Parathyroid adenoma (tissue), 2 donors: ENCODE results near the gene TNNI3.
A peak's percentile ranks its signal among the peaks of the same experiment; 100 is the strongest.

Experiments used
- H2AFZ ChIP-seq: fragments of 300-600 bp; sonication (generic); one replicate; pipeline ENCODE4 v1.7.0; 2017; ENCODE audit warnings: antibody characterized with exemption, mild to moderate bottlenecking
- H3K27ac ChIP-seq: fragments of 300-600 bp; sonication (generic); one replicate; pipeline ENCODE4 v1.7.0; 2017
- H3K27me3 ChIP-seq: fragments of 300-600 bp; sonication (generic); one replicate; pipeline ENCODE4 v1.7.0; 2017; ENCODE audit warnings: low read length; ENCODE audit not compliant: control insufficient read depth, insufficient read depth
- H3K36me3 ChIP-seq: fragments of 300-600 bp; sonication (generic); one replicate; pipeline ENCODE4 v1.7.0; 2017; ENCODE audit warnings: low read length; ENCODE audit not compliant: control insufficient read depth, insufficient read depth
- H3K4me1 ChIP-seq: fragments of 300-600 bp; sonication (generic); one replicate; pipeline ENCODE4 v1.7.0; 2017; ENCODE audit warnings: control low read depth
- H3K4me2 ChIP-seq: fragments of 300-600 bp; sonication (generic); one replicate; pipeline ENCODE4 v1.7.0; 2017; ENCODE audit warnings: low read length
- H3K4me3 ChIP-seq: fragments of 300-600 bp; sonication (generic); one replicate; pipeline ENCODE4 v1.7.0; 2017; ENCODE audit warnings: low read depth, low read length
- H3K79me2 ChIP-seq: fragments of 300-600 bp; sonication (generic); one replicate; pipeline ENCODE4 v1.7.0; 2017; ENCODE audit warnings: control low read depth
- H3K9ac ChIP-seq: fragments of 300-600 bp; sonication (generic); one replicate; pipeline ENCODE4 v1.7.0; 2017; ENCODE audit warnings: mild to moderate bottlenecking
- H3K9me3 ChIP-seq: fragments of 300-600 bp; sonication (generic); one replicate; pipeline ENCODE4 v1.7.0; 2017; ENCODE audit warnings: low read length; ENCODE audit not compliant: control insufficient read depth
- TF ChIP-seq, protein P1 (sequence below): fragments of 300-600 bp; sonication (generic); IDR thresholded peaks from one replicate; pipeline ENCODE4 v1.7.0; 2017; ENCODE audit warnings: antibody characterized with exemption, mild to moderate bottlenecking
- donor health status: primary hyperparathyroidism.

Gene TNNI3

DNA sequence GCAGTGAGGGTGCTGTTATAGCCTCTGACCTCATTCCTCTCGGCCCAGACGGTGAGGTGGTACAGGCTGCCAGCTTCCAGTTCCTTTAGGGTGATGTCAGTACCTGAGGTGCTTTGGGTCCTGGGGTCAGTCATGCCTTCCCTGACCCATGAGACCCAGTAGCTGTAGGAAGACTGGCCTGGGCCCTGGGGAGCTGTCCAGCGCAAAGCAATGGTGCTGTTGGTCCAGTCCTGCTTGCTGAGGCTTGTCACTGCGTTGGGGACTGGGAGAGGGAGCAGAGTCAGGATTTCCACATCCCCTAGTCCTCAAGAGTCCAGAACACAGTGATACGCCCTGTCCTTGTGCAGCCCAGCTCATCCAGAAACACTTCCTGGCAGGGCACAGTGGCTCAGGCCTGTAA, 41.1 kb upstream of the TNNI3 start:
- Histone ChIP-seq H3K4me3 (no peak overlapping the region), H3K27me3 (no peaks in the 10 kb centered on the region), H3K9ac (no peak overlapping the region), H3K79me2 (no peaks in the 10 kb centered on the region), H3K36me3 (no peaks in the 10 kb centered on the region), H2AFZ (no peak overlapping the region), H3K4me1 (no peaks in the 10 kb centered on the region), H3K4me2 (no peak overlapping the region), H3K9me3 (no peaks in the 10 kb centered on the region), H3K27ac (no peak overlapping the region)
- TF ChIP-seq, protein P1, sequence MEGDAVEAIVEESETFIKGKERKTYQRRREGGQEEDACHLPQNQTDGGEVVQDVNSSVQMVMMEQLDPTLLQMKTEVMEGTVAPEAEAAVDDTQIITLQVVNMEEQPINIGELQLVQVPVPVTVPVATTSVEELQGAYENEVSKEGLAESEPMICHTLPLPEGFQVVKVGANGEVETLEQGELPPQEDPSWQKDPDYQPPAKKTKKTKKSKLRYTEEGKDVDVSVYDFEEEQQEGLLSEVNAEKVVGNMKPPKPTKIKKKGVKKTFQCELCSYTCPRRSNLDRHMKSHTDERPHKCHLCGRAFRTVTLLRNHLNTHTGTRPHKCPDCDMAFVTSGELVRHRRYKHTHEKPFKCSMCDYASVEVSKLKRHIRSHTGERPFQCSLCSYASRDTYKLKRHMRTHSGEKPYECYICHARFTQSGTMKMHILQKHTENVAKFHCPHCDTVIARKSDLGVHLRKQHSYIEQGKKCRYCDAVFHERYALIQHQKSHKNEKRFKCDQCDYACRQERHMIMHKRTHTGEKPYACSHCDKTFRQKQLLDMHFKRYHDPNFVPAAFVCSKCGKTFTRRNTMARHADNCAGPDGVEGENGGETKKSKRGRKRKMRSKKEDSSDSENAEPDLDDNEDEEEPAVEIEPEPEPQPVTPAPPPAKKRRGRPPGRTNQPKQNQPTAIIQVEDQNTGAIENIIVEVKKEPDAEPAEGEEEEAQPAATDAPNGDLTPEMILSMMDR: no peak

DNA sequence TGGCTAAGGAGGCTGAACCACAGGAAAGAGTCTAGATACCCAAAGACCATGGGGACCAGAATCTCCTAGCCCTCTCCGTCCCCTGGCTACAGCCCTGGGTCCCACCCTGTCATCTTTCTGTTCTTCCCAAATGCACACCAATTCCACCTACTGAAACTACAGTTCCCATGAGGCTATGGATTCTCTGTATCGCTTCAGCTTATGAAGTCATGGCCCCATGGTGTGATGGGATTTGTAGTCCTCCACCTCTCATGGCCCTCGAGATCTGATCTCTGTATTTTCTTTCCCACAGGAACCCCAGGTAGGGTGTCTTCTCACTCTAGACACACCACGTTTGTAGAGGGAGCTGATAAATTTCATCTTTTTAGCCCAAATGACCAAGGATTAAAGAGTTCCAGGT, 40.0 kb upstream of the TNNI3 start:
- H3K4me3 ChIP-seq: no peak overlapping the region
- no peak overlapping the region for H3K27ac ChIP-seq
- no peaks in the 10 kb centered on the region for H3K79me2 ChIP-seq
- TF ChIP-seq, protein P1: no peak
- H3K9ac ChIP-seq: no peak overlapping the region
- no peaks in the 10 kb centered on the region for H3K36me3 ChIP-seq
- no peaks in the 10 kb centered on the region for H3K9me3 ChIP-seq
- no peak overlapping the region for H2AFZ ChIP-seq
- H3K4me2 ChIP-seq: no peak overlapping the region
- H3K4me1 ChIP-seq: no peaks in the 10 kb centered on the region
- no peaks in the 10 kb centered on the region for H3K27me3 ChIP-seq

DNA sequence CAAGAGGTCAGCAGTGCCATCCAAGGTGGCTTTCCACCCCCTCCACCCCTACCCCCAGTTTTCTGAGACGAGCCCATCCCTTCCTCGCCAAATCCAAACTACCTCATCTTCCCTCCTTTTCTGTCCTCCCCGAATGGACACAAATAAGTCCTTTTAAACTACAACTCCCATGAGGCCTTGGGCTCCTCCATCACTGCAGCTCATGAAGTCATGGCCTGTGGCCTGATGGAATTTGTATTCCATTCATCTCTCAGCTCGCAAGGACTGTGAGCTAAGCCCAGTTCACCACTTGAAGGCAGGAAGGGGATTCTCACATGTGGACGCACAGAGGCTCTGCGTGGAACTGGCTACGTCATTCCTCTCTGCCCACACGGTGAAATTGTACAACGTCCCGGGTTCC, 39.3 kb upstream of the TNNI3 start:
- Histone ChIP-seq H3K27ac (no peak overlapping the region), H2AFZ (no peak overlapping the region), H3K4me1 (no peaks in the 10 kb centered on the region), H3K27me3 (no peaks in the 10 kb centered on the region), H3K4me3 (no peak overlapping the region), H3K4me2 (no peak overlapping the region), H3K36me3 (no peaks in the 10 kb centered on the region), H3K9ac (no peak overlapping the region), H3K9me3 (no peaks in the 10 kb centered on the region), H3K79me2 (no peaks in the 10 kb centered on the region)
- TF ChIP-seq, protein P1: no peak

DNA sequence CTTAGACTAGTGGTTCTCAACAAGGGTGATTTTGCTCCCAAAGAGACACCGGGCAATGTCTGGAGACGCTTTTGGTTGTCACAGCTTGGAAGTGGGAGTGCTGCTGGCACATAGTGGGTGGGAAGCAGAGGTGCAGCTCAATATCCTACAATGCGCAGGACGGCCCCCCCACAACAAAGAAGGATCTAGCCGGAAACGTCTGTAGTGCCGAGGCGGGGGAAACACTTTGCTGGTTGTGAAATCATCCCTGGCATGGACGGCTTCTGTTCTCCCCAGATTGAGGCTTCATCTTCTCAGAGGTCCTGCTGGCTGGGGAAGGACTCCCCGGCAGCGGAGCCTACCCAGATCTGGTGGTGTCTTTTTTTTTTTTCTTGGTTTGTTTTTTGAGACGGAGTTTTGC, 35.9 kb upstream of the TNNI3 start:
- Histone ChIP-seq H3K9me3 (no peaks in the 10 kb centered on the region), H3K4me1 (no peaks in the 10 kb centered on the region), H3K27ac (no peak overlapping the region), H3K79me2 (no peaks in the 10 kb centered on the region), H3K36me3 (no peaks in the 10 kb centered on the region), H3K9ac (no peak overlapping the region), H3K27me3 (no peaks in the 10 kb centered on the region), H3K4me2 (no peak overlapping the region), H2AFZ (no peak overlapping the region), H3K4me3 (no peak overlapping the region)
- TF ChIP-seq, protein P1: no peak

DNA sequence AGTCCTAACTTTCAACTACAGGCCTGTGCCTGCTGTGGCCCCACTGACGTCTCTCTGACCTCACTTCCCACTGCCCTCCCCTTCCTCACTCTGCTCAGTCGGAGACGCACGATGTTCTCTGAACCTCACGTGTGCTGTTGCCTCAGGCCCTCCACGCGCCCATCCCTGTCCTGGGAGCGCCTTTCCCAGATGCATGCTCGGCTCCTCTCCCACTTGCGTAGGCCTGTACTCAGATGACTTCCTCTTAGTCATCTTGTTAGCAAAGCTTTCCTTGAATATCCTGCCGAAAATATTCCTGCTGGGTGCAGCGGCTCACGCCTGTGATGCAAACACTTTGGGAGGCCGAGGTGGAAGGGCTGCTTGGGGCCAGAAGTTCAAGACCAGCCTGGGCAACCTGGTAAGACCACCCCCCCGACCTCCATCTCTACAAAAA, 31.9 kb upstream of the TNNI3 start:
- Histone ChIP-seq H3K79me2 (no peaks in the 10 kb centered on the region), H3K4me1 (no peaks in the 10 kb centered on the region), H3K9ac (no peak overlapping the region), H3K27me3 (no peaks in the 10 kb centered on the region), H3K27ac (peak overlapping the region; percentile 10), H3K4me2 (no peak overlapping the region), H3K36me3 (no peaks in the 10 kb centered on the region), H3K9me3 (no peaks in the 10 kb centered on the region), H2AFZ (peak overlapping the region; percentile 25), H3K4me3 (no peak overlapping the region)
- TF ChIP-seq, protein P1: no peak
